Aorta (tissue), 5 donors: Measurements from ENCODE around the gene CXCL5. TPM values are rescaled to one million over a fixed set of nuclear protein-coding genes. Genes with fewer than 3 reads are reported as not detected.
A peak's percentile ranks its signal among the peaks of the same experiment; 100 is the strongest.

Source experiments
- ATAC-seq: fragments of 200-7000 bp; cut with Tn5 transposase; one replicate; pipeline ENCODE4 v1.9.1; 2022; ENCODE audit warnings: moderate library complexity; ENCODE audit not compliant: low FRiP score
- DNase-seq, 2 donors: peaks; one replicate each; pipeline ENCODE4 v3.0.0-alpha.2; 2020
- H3K27ac ChIP-seq, 2 donors: one replicate each; pipeline ENCODE4 v1.5.1; 2013; ENCODE audit warnings: low read length in 2 of 2, mild to moderate bottlenecking in 2 of 2, moderate library complexity in 2 of 2, control low read depth in 1 of 2, inconsistent platforms in 1 of 2, low read depth in 1 of 2
- H3K27me3 ChIP-seq, 2 donors: one replicate each; pipeline ENCODE4 v1.6.1; 2013; ENCODE audit warnings: control low read depth in 1 of 2, low read length in 1 of 2, mild to moderate bottlenecking in 1 of 2, moderate library complexity in 1 of 2; ENCODE audit not compliant: insufficient read depth in 2 of 2, control insufficient read depth in 1 of 2
- H3K36me3 ChIP-seq, 2 donors: one replicate each; pipeline ENCODE4 v1.6.1; 2013; ENCODE audit warnings: control low read depth in 1 of 2, low read length in 1 of 2, mild to moderate bottlenecking in 1 of 2; ENCODE audit not compliant: insufficient read depth in 2 of 2, control insufficient read depth in 1 of 2
- H3K4me1 ChIP-seq, 2 donors: one replicate each; pipeline ENCODE4 v1.6.1; 2013; ENCODE audit warnings: low read length in 2 of 2, control low read depth in 1 of 2, mild to moderate bottlenecking in 1 of 2, moderate library complexity in 1 of 2; ENCODE audit not compliant: insufficient read depth in 2 of 2, control insufficient read depth in 1 of 2
- H3K4me3 ChIP-seq, 2 donors: one replicate each; pipeline ENCODE4 v1.5.1; 2013; ENCODE audit warnings: low read length in 2 of 2, control low read depth in 1 of 2, mild to moderate bottlenecking in 1 of 2
- H3K9me3 ChIP-seq: one replicate; pipeline ENCODE4 v1.6.1; 2013; ENCODE audit warnings: mild to moderate bottlenecking, low read length; ENCODE audit not compliant: control insufficient read depth
- WGBS, 2 donors: extraction: QIAGEN DNeasy Blood & Tissue Kit; methylation state at CpG; one replicate each; pipeline ENCODE4 v1.1.7; 2013; 5-methylcytosine and 5-hydroxymethylcytosine counted together
- intact Hi-C, 2 donors: fragments of 100-400 bp; cut with DNase I; formaldehyde crosslinking; loops; one replicate each; pipeline versions ENCODE4 v1.14.2 to v1.15.0; 2022
- long read RNA-seq, 2 donors: library from polyadenylated mRNA; unstranded; transcript quantifications; one replicate each; pipeline ENCODE4 v2.0.0, GENCODE V29; 2020 to 2021
- polyA plus RNA-seq, 2 donors: library from polyadenylated mRNA; stranded (reverse); fragments of 200-250 nt; gene quantifications; one replicate each; pipeline ENCODE4 v1.2.3, GENCODE V29; 2013
- total RNA-seq, 2 donors: library from RNA; stranded (reverse); fragmentation: NEBNext Ultra II Directional; extraction: Animal tissue kit (Norgen Biotek cat#: 25700); gene quantifications; one replicate each; pipeline ENCODE4 v1.2.1, GENCODE V29; 2021
- donor health status: healthy with polysubstance abuse.
- donor health status: Bipolar disorder and iron deficiency.
- donor health status: DM: no; HTN: no; CAD: no.
- donor health status: DM: no; HTN: no; CAD: no.
- donor health status: DM: yes; HTN: yes; CAD: no.

CXCL5 gene
- total RNA-seq (under 1 TPM in 1 of 2 donors, not detected in 1; 0.57 TPM), polyA plus RNA-seq (under 1 TPM in 1 of 2 donors, not detected in 1; 0.05 TPM)
- long read RNA-seq, donor 1 = 0 reads
- long read RNA-seq, donor 2 = 0 reads

DNA sequence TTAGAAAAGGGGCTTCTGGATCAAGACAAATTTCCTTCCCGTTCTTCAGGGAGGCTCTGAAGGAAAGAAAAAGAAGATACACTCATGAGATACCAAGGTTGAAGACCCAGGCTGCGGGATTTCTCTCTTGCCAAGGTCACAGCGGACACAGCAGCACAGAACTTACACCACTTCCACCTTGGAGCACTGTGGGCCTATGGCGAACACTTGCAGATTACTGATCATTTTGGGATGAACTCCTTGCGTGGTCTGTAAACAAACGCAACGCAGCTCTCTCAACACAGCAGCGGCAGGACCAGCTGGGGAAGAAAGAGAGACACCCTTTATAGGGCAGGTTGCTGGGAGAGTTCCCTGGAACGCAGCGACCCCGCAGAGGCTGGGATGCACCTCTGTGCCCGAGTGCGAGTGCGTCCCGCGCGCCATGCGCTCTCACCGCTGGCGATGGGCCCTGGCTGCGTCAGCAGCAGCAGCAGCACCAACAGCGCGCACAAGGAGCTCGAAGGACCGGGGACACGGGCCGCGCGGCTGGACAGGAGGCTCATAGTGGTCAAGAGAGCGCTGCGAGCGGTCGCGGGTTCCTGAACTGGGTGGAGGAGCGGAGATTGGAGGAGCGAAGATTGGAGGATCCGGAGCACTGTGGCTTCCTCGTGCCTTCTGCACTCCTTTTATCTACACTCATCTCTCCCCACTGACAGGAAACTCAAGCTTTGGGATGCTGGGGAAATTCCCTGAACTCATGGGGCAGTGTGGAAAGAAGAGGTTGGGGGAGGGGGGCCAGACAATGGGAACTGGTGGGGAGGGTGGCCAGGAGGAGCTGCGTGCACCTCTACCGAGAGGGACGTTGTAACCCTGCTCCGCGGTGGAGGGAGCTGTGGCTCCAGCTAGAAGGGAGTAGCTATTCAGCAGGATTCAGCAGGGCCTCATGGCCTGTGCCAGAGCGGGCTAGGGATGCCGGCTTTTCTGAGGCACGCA lies at the start of gene CXCL5:
CXCL5 (minus strand) TSS at position 638 of the 972 bp plus-strand sequence; CDS start at position 542, 96 bp downstream.
- no peaks in the 10 kb centered on the region for H3K27me3 ChIP-seq
- no peaks in the 10 kb centered on the region for H3K4me1 ChIP-seq
- intact Hi-C loops = loop anchor here in 1 of 2 donors (10.0 kb wide), 1 partner anchor 46 kb away; no protein-coding TSS in a partner anchor
- DNase-seq (peak; percentile 61 to 79), ATAC-seq (peak; percentile 65)
- no peak within 1 kb of the TSS for H3K4me3 ChIP-seq
- no peaks in the 10 kb centered on the region for H3K36me3 ChIP-seq
- H3K27ac ChIP-seq = no peak within 1 kb of the TSS
- 8 to 11% methylated on average over 43 to 46 of the region's 46 CpGs for WGBS, 2 donors
- H3K9me3 ChIP-seq = no peaks in the 10 kb centered on the region

DNA sequence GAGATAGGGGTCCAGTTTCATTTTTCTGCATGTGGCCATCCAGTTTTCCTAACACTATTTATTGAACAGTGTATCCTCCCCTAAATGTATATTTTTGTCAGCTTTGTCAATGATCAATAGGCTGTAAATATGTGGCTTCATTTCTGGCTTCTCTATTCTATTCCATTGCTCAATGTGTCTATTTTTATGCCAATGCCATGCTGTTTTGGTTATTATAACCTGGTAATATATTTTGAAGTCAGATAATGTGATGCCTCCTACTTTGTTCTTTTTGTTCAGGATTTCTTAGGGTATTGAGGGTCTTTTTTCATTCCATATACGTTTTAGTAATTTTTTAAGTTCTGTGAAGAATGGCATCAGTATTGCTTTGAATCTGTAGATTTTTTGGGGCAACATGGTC lies 48.7 kb upstream of the CXCL5 start:
- Histone ChIP-seq H3K4me1 (no peaks in the 10 kb centered on the region), H3K27ac (no peak overlapping the region), H3K27me3 (no peaks in the 10 kb centered on the region), H3K36me3 (no peaks in the 10 kb centered on the region), H3K4me3 (no peak overlapping the region), H3K9me3 (no peaks in the 10 kb centered on the region)
- intact Hi-C loops = loop anchor here in 1 of 2 donors (10.0 kb wide), 1 partner anchor 52 kb away; the partner anchor contains the start of gene CXCL5
- ATAC-seq (no peak), DNase-seq (no peak)
- 67 to 70% methylated on average over 1 of the region's 1 CpG for WGBS, 2 donors

DNA sequence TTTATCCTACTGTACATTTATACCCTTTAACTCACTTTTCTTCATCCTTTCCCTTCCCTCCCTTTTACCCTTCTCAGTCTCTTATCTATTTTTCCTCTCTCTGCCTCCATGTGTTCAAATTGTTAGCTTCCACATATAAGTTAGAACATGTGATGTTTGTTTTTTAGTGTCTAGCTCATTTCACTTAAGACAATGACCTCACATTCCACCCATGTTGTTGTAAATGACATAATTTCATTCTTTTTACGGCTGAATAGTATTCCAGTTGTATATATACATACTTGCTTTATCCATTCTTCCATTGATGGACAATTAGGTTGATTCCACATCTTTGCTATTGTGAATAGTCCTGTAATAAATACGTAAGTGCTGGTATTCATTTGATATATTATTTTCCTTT lies 47.3 kb upstream of the CXCL5 start:
- H3K27ac ChIP-seq = no peak overlapping the region
- no peak overlapping the region for H3K4me3 ChIP-seq
- H3K4me1 ChIP-seq = no peaks in the 10 kb centered on the region
- no peaks in the 10 kb centered on the region for H3K27me3 ChIP-seq
- no peak for ATAC-seq
- H3K36me3 ChIP-seq = no peaks in the 10 kb centered on the region
- 82 to 84% methylated on average over 2 of the region's 2 CpGs for WGBS, 2 donors
- no peak for DNase-seq
- intact Hi-C loops = loop anchor here in 1 of 2 donors (10.0 kb wide), 1 partner anchor 51 kb away; the partner anchor contains the start of gene CXCL5
- no peaks in the 10 kb centered on the region for H3K9me3 ChIP-seq

- no peak for DNase-seq
- no peak overlapping the region for H3K4me3 ChIP-seq
- H3K9me3 ChIP-seq = no peaks in the 10 kb centered on the region
- no peak overlapping the region for H3K27ac ChIP-seq
- 74 to 78% methylated on average over 3 of the region's 3 CpGs for WGBS, 2 donors
- H3K36me3 ChIP-seq = no peaks in the 10 kb centered on the region
- intact Hi-C loops = loop anchor here in 1 of 2 donors (10.0 kb wide), 1 partner anchor 50 kb away; the partner anchor contains the start of gene CXCL5
- no peaks in the 10 kb centered on the region for H3K27me3 ChIP-seq
- no peaks in the 10 kb centered on the region for H3K4me1 ChIP-seq
- ATAC-seq = no peak
These were observed 46.8 kb upstream of the CXCL5 start for GRCh38 chr4:74045247-74045646.

DNA sequence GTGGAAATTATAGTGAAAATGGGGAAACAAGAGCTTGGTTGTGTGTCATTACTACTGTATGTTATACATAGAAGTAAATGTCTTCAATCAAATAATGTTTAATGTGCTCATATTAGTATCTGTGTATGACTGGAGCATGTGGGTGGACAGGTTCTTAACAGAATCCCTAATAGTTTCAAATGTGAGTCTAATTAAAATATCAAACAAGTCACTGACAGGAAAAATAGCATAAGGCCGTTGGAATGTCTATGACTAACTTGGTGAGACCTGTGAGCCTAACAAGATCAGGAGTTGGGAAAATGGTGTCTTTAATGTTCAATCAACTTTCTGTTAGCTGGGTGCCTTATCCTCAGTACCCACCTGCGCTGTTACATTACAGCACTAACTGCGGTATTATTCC lies 46.2 kb upstream of the CXCL5 start:
- WGBS, 2 donors = 80 to 85% methylated on average over 3 of the region's 3 CpGs
- H3K9me3 ChIP-seq = no peaks in the 10 kb centered on the region
- no peak overlapping the region for H3K4me3 ChIP-seq
- intact Hi-C loops = loop anchor here in 1 of 2 donors (10.0 kb wide), 1 partner anchor 50 kb away; the partner anchor contains the start of gene CXCL5
- no peaks in the 10 kb centered on the region for H3K4me1 ChIP-seq
- DNase-seq = no peak
- no peaks in the 10 kb centered on the region for H3K27me3 ChIP-seq
- no peak for ATAC-seq
- no peak overlapping the region for H3K27ac ChIP-seq
- no peaks in the 10 kb centered on the region for H3K36me3 ChIP-seq

DNA sequence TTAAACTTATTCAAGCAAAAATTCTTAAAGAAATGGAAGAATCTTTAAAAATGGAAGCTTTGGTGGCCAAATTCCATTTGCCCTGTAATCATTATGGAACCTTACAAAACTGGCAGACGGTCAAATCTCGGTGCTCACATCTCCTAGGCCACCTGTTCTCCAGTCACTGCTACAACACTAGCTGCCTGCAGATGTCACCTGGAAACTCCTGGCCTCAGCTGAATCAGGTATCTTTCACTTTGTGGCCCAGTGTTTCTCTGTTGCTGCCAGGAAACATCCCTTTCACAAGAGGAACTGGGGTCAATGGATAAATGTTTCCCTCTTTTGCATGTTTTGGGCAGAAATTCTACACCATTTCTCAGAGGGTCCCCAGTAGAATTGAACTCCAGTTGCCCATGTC lies 44.2 kb upstream of the CXCL5 start:
- H3K27ac ChIP-seq = no peak overlapping the region
- no peak overlapping the region for H3K4me3 ChIP-seq
- ATAC-seq (no peak), DNase-seq (no peak)
- H3K36me3 ChIP-seq = no peaks in the 10 kb centered on the region
- H3K27me3 ChIP-seq = no peaks in the 10 kb centered on the region
- intact Hi-C loops = loop anchor here in 1 of 2 donors (10.0 kb wide), 1 partner anchor 48 kb away; the partner anchor contains the start of gene CXCL5
- 72 to 73% methylated on average over 2 of the region's 2 CpGs for WGBS, 2 donors
- no peaks in the 10 kb centered on the region for H3K4me1 ChIP-seq
- no peaks in the 10 kb centered on the region for H3K9me3 ChIP-seq

- Histone ChIP-seq H3K27ac (no peak overlapping the region), H3K4me3 (no peak overlapping the region), H3K27me3 (no peaks in the 10 kb centered on the region), H3K4me1 (no peaks in the 10 kb centered on the region), H3K36me3 (no peaks in the 10 kb centered on the region), H3K9me3 (no peaks in the 10 kb centered on the region)
- intact Hi-C loops = loop anchor here in 1 of 2 donors (10.0 kb wide), 1 partner anchor 47 kb away; the partner anchor contains the start of gene CXCL5
- no peak for DNase-seq
- no peak for ATAC-seq
- 20 to 25% methylated on average over 1 of the region's 1 CpG for WGBS, 2 donors
These were observed 42.9 kb upstream of the CXCL5 start for GRCh38 chr4:74041418-74041817.

DNA sequence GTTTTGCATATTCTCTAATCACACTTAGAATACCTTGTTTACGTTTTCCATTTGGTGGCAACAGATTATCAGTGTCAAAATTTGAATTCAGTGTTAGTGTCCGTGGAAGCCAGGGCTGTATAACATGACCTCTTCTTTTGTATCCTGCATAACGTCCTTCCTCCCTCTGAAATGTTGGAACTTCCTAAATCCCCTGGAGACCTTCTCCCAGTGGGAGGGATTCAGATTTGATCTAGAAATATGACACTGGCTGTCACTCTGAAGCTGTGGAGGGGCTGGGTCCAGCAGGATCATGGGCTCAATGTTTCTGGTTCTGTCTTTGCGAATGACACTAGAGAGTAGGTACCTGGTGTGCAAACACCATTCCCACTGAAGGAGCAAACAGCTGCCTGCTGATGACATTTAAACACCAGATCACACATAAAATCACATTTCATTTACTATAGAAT lies 40.9 kb upstream of the CXCL5 start:
- Histone ChIP-seq H3K9me3 (no peaks in the 10 kb centered on the region), H3K4me1 (no peaks in the 10 kb centered on the region), H3K36me3 (no peaks in the 10 kb centered on the region), H3K27ac (no peak overlapping the region), H3K27me3 (no peaks in the 10 kb centered on the region), H3K4me3 (peak overlapping the region; percentile 57 to 91)
- 18 to 21% methylated on average over 4 of the region's 4 CpGs for WGBS, 2 donors
- ATAC-seq = peak; percentile 44
- DNase-seq = no peak
- intact Hi-C loops = no loop called here
